ENCODE results near the gene GGT5.

The GGT5 gene

DNA sequence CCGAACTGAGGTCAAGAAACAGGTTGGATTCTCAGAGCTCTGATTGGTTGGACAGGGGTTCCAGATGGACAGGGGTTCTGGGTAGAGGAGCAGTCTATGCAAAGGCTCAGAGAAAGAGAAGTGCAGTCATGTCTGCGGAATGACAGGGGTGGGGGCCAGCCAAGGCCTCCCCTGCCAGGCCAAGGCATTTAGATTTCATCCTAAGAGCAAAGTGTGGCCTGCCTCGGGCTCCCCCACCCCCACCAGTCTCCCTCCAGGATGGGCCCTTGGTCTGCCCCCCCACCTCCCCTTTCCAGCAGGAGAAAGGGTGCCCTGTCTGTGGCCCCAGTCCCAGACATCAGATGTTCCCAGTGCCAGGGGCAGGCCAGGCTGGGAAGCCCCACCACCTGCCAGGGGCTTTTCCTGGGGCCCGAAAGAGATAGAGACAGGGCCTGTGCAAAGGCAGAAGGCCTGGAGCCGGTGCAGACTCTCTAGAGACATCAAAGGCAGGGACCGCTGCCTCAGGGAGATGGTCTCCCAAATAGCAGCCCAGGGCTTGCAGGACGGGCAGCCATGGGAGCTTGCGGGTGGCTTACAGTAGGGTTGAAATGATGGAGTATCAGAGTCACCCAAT, 54.2 kb downstream of the GGT5 start:
- no peak overlapping the region for H3K4me3 ChIP-seq (ENCODE audit: low read depth, low read length)
- TF ChIP-seq, protein P1, sequence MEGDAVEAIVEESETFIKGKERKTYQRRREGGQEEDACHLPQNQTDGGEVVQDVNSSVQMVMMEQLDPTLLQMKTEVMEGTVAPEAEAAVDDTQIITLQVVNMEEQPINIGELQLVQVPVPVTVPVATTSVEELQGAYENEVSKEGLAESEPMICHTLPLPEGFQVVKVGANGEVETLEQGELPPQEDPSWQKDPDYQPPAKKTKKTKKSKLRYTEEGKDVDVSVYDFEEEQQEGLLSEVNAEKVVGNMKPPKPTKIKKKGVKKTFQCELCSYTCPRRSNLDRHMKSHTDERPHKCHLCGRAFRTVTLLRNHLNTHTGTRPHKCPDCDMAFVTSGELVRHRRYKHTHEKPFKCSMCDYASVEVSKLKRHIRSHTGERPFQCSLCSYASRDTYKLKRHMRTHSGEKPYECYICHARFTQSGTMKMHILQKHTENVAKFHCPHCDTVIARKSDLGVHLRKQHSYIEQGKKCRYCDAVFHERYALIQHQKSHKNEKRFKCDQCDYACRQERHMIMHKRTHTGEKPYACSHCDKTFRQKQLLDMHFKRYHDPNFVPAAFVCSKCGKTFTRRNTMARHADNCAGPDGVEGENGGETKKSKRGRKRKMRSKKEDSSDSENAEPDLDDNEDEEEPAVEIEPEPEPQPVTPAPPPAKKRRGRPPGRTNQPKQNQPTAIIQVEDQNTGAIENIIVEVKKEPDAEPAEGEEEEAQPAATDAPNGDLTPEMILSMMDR (IDR thresholded peaks at IDR 0.05; ENCODE audit: control insufficient read depth, extremely low read depth, insufficient read depth) = no peak
- DNase-seq (ENCODE audit: low read depth) = no peak

DNA sequence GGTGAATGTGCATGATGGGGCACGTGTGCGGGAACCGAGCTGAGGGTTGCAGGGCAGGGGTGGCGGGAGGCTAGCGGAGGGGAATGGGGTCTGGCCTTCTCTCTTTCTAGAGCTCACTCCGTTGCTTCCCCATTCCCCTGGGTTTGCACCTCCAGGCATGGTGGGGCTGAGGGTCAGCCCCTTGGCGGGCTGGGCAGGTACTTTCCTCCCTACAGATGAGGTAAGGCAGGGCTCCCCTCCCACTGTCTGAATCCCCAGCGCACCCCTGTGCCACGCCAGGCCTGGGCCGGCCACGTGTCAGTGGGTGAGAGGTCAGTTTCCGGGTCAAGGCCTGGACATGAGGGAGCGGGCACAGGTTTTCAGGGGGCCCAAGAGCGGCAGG, 54.7 kb downstream of the GGT5 start:
- TF ChIP-seq, protein P1 (IDR thresholded peaks at IDR 0.05; ENCODE audit: control insufficient read depth, extremely low read depth, insufficient read depth) = no peak
- H3K4me3 ChIP-seq (ENCODE audit: low read depth, low read length) = no peak overlapping the region
- DNase-seq (ENCODE audit: low read depth) = no peak

DNA sequence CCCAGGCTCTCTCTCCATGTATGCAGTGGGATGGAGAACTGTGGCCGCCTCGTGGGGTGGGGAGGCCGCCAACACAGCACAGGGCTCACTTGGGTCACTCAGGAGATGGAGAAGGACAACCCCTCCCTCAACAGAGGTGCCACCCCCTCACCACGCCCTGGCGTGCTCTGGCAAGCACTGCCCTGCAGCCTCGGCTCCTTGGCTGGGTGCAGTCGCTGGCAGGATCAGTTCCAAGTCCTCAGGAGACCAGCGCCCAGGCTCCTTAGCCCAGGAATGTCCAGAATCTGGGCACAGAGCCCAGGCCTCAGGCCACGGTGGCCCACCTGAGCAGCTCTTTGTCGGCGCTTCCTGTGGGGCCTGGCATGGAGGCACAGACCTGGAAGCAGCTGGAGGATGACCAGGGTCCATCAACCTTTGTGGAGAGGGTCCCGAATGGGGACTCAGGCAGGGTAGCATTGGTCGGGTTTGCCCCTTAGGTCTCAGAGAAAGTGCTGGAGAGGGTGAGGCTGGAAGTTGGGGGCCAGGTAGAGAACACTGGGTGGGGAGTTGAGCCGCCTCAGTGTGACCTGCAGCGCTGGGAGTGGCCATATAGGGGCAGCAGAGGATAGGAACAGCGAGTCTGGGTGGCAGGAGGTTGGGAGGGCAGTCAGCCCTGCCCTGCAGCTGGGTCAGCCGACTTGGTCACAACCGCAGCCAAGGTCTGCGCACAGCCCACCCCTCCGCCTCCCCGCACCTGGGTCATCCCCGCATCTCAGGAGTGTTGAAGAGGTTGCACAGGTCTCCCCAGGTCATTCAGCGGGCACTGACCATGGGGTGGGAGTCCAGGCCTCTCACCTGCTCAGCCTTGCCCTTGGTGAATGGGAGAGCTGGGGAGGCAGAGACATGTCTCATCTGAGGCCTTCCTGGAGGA, 55.4 kb downstream of the GGT5 start:
- TF ChIP-seq, protein P1 (IDR thresholded peaks at IDR 0.05; ENCODE audit: control insufficient read depth, extremely low read depth, insufficient read depth) = peak; percentile 96
- H3K4me3 ChIP-seq (ENCODE audit: low read depth, low read length) = no peak overlapping the region
- DNase-seq (ENCODE audit: low read depth) = no peak

DNA sequence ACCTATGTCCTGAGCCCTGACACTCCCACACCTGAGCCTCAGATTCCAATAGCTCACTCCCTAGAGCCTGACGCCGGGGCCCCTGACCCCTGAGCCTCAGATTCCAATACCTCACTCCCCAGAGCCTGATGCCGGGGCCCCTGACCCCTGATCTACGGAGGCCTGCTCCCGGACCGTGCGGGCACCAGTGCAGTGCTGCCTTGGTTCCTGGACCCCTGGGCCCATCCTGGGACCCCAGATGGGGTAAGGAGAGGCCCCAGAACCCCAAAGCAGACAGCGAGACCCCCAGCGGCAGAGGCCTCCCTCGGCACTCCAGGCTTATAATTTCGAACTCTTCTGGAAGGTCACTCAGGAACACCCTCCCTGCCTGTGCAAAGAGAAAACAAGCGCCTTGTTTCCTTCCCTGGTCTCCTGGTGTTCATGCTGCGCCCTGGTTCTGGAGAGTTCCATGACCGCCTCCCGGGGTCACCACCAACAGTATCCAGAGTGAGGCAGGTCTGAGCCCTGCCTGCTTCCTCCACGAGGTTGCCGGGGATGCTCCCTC, 56.1 kb downstream of the GGT5 start:
- H3K4me3 ChIP-seq (ENCODE audit: low read depth, low read length) = no peak overlapping the region
- TF ChIP-seq, protein P1 (IDR thresholded peaks at IDR 0.05; ENCODE audit: control insufficient read depth, extremely low read depth, insufficient read depth) = no peak
- DNase-seq (ENCODE audit: low read depth) = no peak

DNA sequence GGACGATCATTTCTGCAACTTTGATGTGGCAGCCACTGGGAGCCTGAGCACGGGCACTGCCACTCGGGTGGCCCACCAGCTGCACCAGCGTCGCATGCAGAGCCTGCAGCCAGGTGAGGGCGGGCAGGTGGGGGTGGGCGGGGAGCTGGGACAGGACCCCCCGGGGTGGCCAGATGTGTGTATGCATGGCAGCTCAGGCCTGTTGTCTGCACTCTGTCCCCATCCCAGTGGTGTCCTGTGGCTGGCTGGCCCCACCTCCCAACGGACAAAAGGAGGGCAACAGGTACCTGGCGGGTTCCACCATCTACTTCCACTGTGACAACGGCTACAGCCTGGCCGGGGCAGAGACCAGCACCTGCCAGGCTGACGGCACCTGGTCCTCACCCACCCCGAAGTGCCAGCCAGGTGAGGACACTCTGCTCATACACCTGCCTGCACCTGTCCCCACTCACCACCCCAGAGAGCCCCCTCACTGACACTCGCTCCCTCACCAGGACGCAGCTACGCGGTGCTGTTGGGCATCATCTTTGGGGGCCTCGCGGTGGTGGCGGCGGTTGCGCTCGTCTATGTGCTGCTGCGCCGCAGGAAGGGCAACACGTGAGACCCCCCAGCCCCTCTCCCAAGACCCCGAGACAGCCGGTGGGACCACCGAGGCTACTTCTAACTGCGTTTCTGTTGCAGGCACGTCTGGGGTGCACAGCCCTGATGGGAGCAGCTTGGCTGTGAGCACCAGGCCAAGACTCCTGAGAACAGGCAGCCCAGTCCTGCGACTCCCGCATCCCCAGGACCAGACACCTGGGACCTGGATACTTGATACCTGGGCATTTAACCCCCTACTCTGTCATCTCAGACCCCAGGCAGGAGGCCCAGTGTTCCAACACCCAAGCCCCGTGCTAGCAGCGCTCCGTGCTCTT, 56.9 kb downstream of the GGT5 start:
- TF ChIP-seq, protein P1 (IDR thresholded peaks at IDR 0.05; ENCODE audit: control insufficient read depth, extremely low read depth, insufficient read depth) = no peak
- no peak for DNase-seq (ENCODE audit: low read depth)
- no peak overlapping the region for H3K4me3 ChIP-seq (ENCODE audit: low read depth, low read length)

DNA sequence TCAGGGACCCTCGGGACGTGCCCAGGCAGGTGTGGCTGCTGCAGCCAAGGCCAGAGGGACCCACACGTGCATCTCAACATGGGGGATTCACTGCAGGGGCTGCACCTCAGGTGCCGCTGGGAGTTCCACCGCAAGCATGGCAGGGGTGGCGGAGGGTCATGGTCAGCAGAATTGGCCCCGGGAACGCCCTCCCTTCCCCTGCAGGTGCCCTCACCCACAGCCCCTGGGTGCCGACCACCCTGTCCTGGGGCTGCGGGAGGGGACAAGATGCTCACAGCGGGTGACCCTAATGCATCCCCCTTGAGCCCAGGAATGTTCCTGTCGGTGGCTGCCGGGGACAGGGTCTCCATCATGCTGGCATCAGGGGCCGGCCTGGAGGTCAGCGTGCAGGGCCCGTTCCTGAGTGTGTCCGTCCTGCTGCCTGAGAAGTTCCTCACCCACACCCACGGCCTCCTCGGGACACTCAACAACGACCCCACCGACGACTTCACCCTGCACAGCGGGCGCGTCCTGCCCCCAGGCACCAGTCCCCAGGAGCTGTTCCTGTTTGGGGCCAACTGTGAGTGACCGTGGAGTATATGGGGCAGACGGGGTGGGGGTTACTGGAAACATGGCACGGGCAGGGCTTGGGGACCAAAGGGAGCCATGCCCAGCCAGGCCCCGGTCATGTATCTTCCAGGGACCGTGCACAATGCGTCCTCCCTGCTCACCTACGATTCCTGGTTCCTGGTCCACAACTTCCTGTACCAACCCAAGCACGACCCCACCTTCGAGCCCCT, 57.8 kb downstream of the GGT5 start:
- DNase-seq (ENCODE audit: low read depth) = no peak
- TF ChIP-seq, protein P1 (IDR thresholded peaks at IDR 0.05; ENCODE audit: control insufficient read depth, extremely low read depth, insufficient read depth) = no peak
- H3K4me3 ChIP-seq (ENCODE audit: low read depth, low read length) = no peak overlapping the region

Data from LNCaP clone FGC (cell line).